ENCODE results near the gene ROBO2. TPM values are rescaled to one million over a fixed set of nuclear protein-coding genes. Genes with fewer than 3 reads are reported as not detected.

The ROBO2 gene
- total and polyA plus RNA-seq, 3 donors from 2014 or later: 16.1 to 23.3 (median 17.7) TPM

DNA sequence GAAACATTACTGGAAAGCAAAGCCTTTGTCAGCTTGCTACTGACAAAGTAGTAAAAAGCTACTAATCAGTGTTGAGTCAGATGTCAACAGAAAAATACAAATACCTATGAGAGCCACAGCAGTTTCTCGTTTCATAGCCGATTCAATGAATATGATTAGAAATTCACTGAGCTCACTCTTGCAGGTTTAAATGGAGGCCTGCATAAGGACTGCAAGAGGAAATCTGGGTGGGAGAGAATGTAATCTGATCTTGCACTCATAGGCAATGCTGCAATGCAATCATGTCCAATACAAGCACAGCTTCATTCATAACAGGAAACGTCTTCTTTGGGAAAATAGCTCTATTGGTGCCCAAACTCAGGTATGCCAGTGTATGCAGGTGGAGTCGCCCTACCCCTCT is 608.8 kb downstream of the ROBO2 start:
- TF ChIP-seq, protein P1, sequence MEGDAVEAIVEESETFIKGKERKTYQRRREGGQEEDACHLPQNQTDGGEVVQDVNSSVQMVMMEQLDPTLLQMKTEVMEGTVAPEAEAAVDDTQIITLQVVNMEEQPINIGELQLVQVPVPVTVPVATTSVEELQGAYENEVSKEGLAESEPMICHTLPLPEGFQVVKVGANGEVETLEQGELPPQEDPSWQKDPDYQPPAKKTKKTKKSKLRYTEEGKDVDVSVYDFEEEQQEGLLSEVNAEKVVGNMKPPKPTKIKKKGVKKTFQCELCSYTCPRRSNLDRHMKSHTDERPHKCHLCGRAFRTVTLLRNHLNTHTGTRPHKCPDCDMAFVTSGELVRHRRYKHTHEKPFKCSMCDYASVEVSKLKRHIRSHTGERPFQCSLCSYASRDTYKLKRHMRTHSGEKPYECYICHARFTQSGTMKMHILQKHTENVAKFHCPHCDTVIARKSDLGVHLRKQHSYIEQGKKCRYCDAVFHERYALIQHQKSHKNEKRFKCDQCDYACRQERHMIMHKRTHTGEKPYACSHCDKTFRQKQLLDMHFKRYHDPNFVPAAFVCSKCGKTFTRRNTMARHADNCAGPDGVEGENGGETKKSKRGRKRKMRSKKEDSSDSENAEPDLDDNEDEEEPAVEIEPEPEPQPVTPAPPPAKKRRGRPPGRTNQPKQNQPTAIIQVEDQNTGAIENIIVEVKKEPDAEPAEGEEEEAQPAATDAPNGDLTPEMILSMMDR (IDR thresholded peaks at IDR 0.05): no peak
- TF ChIP-seq POLR2A (IDR thresholded peaks at IDR 0.05): no peak
- Histone ChIP-seq H3K27ac (no peak overlapping the region), H3K36me3 (ENCODE audit: low read depth, missing control alignments) (no peaks in the 10 kb centered on the region), H3K9me3 (no peaks in the 10 kb centered on the region), H3K4me3 (no peak overlapping the region), H3K4me1 (no peaks in the 10 kb centered on the region), H3K27me3 (no peaks in the 10 kb centered on the region)
- intact Hi-C loops (cut with DNase I; ENCODE audit: low total_unique reads): no loop called here
- 58 to 80% methylated on average over 4 of the region's 4 CpGs for WGBS, 2 donors
- DNase-seq: no peak

GRCh38 chr3:77652624-77653023 is 612.7 kb downstream of the ROBO2 start:
- intact Hi-C loops (cut with DNase I; ENCODE audit: low total_unique reads): no loop called here
- Histone ChIP-seq H3K27ac (no peak overlapping the region), H3K9me3 (no peaks in the 10 kb centered on the region), H3K27me3 (no peaks in the 10 kb centered on the region), H3K4me3 (no peak overlapping the region), H3K36me3 (ENCODE audit: low read depth, missing control alignments) (no peaks in the 10 kb centered on the region), H3K4me1 (no peaks in the 10 kb centered on the region)
- TF ChIP-seq POLR2A (IDR thresholded peaks at IDR 0.05): no peak
- TF ChIP-seq, protein P1 (IDR thresholded peaks at IDR 0.05): no peak
- no peak for DNase-seq

- intact Hi-C loops (cut with DNase I; ENCODE audit: low total_unique reads): no loop called here
- no peaks in the 10 kb centered on the region for H3K36me3 ChIP-seq (ENCODE audit: low read depth, missing control alignments)
- 50 to 61% methylated on average over 1 of the region's 1 CpG for WGBS, 2 donors
Observed at GRCh38 chr3:77655396-77655795, 615.5 kb downstream of the ROBO2 start.

GRCh38 chr3:77660718-77661117 is 620.8 kb downstream of the ROBO2 start:
- no peak overlapping the region for H3K27ac ChIP-seq
- no peaks in the 10 kb centered on the region for H3K9me3 ChIP-seq
- TF ChIP-seq POLR2A (IDR thresholded peaks at IDR 0.05): no peak
- TF ChIP-seq, protein P1 (IDR thresholded peaks at IDR 0.05): no peak
- no peaks in the 10 kb centered on the region for H3K36me3 ChIP-seq (ENCODE audit: low read depth, missing control alignments)
- intact Hi-C loops (cut with DNase I; ENCODE audit: low total_unique reads): no loop called here
- H3K27me3 ChIP-seq: no peaks in the 10 kb centered on the region
- DNase-seq: no peak
- no peaks in the 10 kb centered on the region for H3K4me1 ChIP-seq
- WGBS, 2 donors: 84 to 91% methylated on average over 3 of the region's 3 CpGs
- H3K4me3 ChIP-seq: no peak overlapping the region

More at GRCh38 chr3:77655396-77655795, 615.5 kb downstream of the ROBO2 start:
- TF ChIP-seq, protein P1 (IDR thresholded peaks at IDR 0.05): no peak
- no peak for TF ChIP-seq POLR2A (IDR thresholded peaks at IDR 0.05)
- no peak overlapping the region for H3K27ac ChIP-seq
- H3K9me3 ChIP-seq: no peaks in the 10 kb centered on the region
- DNase-seq: no peak
- no peaks in the 10 kb centered on the region for H3K27me3 ChIP-seq
- H3K4me3 ChIP-seq: no peak overlapping the region
- H3K4me1 ChIP-seq: no peaks in the 10 kb centered on the region

GRCh38 chr3:77667901-77668300 is 628.0 kb downstream of the ROBO2 start:
- H3K4me3 ChIP-seq: no peak overlapping the region
- H3K9me3 ChIP-seq: no peaks in the 10 kb centered on the region
- H3K36me3 ChIP-seq (ENCODE audit: low read depth, missing control alignments): no peaks in the 10 kb centered on the region
- no peak for DNase-seq
- 48 to 81% methylated on average over 1 of the region's 1 CpG for WGBS, 2 donors
- no peaks in the 10 kb centered on the region for H3K27me3 ChIP-seq
- intact Hi-C loops (cut with DNase I; ENCODE audit: low total_unique reads): no loop called here
- H3K27ac ChIP-seq: no peak overlapping the region
- no peak for TF ChIP-seq POLR2A (IDR thresholded peaks at IDR 0.05)
- TF ChIP-seq, protein P1 (IDR thresholded peaks at IDR 0.05): no peak
- H3K4me1 ChIP-seq: no peaks in the 10 kb centered on the region
